Astrocyte (in vitro differentiated cells and primary cell): Measurements from ENCODE around the gene ATRNL1. TPM values are rescaled to one million over a fixed set of nuclear protein-coding genes. Genes with fewer than 3 reads are reported as not detected.
A peak's percentile ranks its signal among the peaks of the same experiment; 100 is the strongest.

Source experiments
- DNase-seq: peaks from one replicate; pipeline ENCODE4 v3.0.0-alpha.2; 2010; ENCODE audit warnings: low read depth
- FAIRE-seq: peaks from 2 replicates; lab custom pipeline; 2011; peaks lifted over from hg19 to GRCh38; lab: Jason Lieb, UNC
- H2AFZ ChIP-seq: 2 replicates; pipeline ENCODE4 v1.6.0; 2012; ENCODE audit warnings: low read depth, low read length, inconsistent platforms
- H3K27ac ChIP-seq: 2 replicates; pipeline ENCODE4 v1.5.1; 2011; ENCODE audit warnings: low read depth, low read length, inconsistent platforms
- H3K27me3 ChIP-seq: 2 replicates; pipeline ENCODE4 v1.6.0; 2011; ENCODE audit warnings: low read length, inconsistent platforms; ENCODE audit not compliant: insufficient read depth
- H3K36me3 ChIP-seq: 2 replicates; pipeline ENCODE4 v1.5.1; 2011; ENCODE audit warnings: low read length, inconsistent platforms; ENCODE audit not compliant: insufficient read depth
- H3K4me1 ChIP-seq: 2 replicates; pipeline ENCODE4 v1.5.1; 2011; ENCODE audit warnings: low read length, inconsistent platforms; ENCODE audit not compliant: insufficient read depth
- H3K4me2 ChIP-seq: 2 replicates; pipeline ENCODE4 v1.6.0; 2012; ENCODE audit warnings: low read length, inconsistent platforms
- H3K4me3 ChIP-seq: 2 replicates; pipeline ENCODE4 v1.5.1; 2011; ENCODE audit warnings: low read depth, mild to moderate bottlenecking, low read length, inconsistent platforms; ENCODE audit not compliant: insufficient read depth
- H3K79me2 ChIP-seq: 2 replicates; pipeline ENCODE4 v1.6.0; 2012; ENCODE audit warnings: mild to moderate bottlenecking, low read length, inconsistent platforms; ENCODE audit not compliant: insufficient read depth
- H3K9ac ChIP-seq: 2 replicates; pipeline ENCODE4 v1.6.0; 2012; ENCODE audit warnings: mild to moderate bottlenecking, low read length, inconsistent platforms
- H3K9me3 ChIP-seq: 2 replicates; pipeline ENCODE4 v1.5.1; 2012; ENCODE audit warnings: low read depth, mild to moderate bottlenecking, low read length, inconsistent platforms; ENCODE audit not compliant: insufficient read depth
- H4K20me1 ChIP-seq: 2 replicates; pipeline ENCODE4 v1.6.0; 2012; ENCODE audit warnings: low read length, inconsistent platforms; ENCODE audit not compliant: insufficient read depth
- H3K27ac Mint-ChIP-seq: one replicate; pipeline ENCODE4 v1.8.0; 2021; ENCODE audit warnings: mild to moderate bottlenecking, mixed read lengths; ENCODE audit not compliant: unreplicated experiment
- H3K27me3 Mint-ChIP-seq: one replicate; pipeline ENCODE4 v1.8.0; 2021; ENCODE audit warnings: low read depth, mixed read lengths; ENCODE audit not compliant: unreplicated experiment
- H3K36me3 Mint-ChIP-seq: one replicate; pipeline ENCODE4 v1.8.0; 2021; ENCODE audit warnings: low read depth, mixed read lengths; ENCODE audit not compliant: unreplicated experiment
- H3K4me1 Mint-ChIP-seq: one replicate; pipeline ENCODE4 v1.8.0; 2021; ENCODE audit warnings: low read depth, mixed read lengths; ENCODE audit not compliant: unreplicated experiment
- H3K4me3 Mint-ChIP-seq: one replicate; pipeline ENCODE4 v1.8.0; 2021; ENCODE audit warnings: mild to moderate bottlenecking, moderate library complexity, mixed read lengths; ENCODE audit not compliant: unreplicated experiment
- H3K9me3 Mint-ChIP-seq: one replicate; pipeline ENCODE4 v1.8.0; 2021; ENCODE audit warnings: mild to moderate bottlenecking, mixed read lengths; ENCODE audit not compliant: unreplicated experiment
- EZH2 ChIP-seq: IDR thresholded peaks from 2 replicates; pipeline ENCODE4 v1.6.1; 2012; ENCODE audit warnings: mild to moderate bottlenecking, low read length, inconsistent platforms; ENCODE audit not compliant: insufficient read depth
- total RNA-seq: library from RNA; stranded (reverse); gene quantifications from 2 replicates; pipeline ENCODE4 v1.2.1, GENCODE V29; 2021
- TF ChIP-seq, protein P1 (sequence below): IDR thresholded peaks from 2 replicates; pipeline ENCODE4 v1.5.1; 2011; ENCODE audit warnings: low read depth, mild to moderate bottlenecking, inconsistent platforms, low read length, moderate library complexity; ENCODE audit not compliant: insufficient read depth

The ATRNL1 gene
- total RNA-seq, 1 donor from 2014 or later: 17.5 TPM

DNA sequence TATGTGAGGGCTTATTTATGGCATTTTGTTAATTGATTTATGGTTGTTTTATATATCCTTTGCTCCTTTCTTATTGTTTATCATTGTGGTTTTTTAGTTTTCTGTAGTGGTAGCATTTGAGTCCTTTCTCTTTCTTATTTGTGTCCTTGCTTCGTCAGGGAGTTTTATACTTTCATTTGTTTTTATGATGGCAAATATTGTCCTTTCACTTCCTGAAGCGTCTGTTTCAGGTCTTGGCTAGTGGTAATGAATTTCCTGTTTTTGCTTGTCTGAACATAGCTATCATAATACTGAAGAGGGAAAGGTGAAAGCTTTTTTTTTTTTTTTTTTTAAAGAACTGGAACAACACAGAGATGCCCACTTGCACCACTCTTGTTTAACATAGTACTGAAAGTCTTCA is 228.2 kb downstream of the ATRNL1 start:
- no peak overlapping the region for H2AFZ ChIP-seq
- no peak for TF ChIP-seq EZH2
- TF ChIP-seq, protein P1, sequence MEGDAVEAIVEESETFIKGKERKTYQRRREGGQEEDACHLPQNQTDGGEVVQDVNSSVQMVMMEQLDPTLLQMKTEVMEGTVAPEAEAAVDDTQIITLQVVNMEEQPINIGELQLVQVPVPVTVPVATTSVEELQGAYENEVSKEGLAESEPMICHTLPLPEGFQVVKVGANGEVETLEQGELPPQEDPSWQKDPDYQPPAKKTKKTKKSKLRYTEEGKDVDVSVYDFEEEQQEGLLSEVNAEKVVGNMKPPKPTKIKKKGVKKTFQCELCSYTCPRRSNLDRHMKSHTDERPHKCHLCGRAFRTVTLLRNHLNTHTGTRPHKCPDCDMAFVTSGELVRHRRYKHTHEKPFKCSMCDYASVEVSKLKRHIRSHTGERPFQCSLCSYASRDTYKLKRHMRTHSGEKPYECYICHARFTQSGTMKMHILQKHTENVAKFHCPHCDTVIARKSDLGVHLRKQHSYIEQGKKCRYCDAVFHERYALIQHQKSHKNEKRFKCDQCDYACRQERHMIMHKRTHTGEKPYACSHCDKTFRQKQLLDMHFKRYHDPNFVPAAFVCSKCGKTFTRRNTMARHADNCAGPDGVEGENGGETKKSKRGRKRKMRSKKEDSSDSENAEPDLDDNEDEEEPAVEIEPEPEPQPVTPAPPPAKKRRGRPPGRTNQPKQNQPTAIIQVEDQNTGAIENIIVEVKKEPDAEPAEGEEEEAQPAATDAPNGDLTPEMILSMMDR: no peak
- no peaks in the 10 kb centered on the region for H3K9me3 ChIP-seq
- no peaks in the 10 kb centered on the region for H4K20me1 ChIP-seq
- Mint-ChIP-seq H3K9me3 (peaks cover 4% of the 10 kb centered on the region), H3K4me3 (no peak overlapping the region), H3K27ac (no peak overlapping the region), H3K36me3 (no peaks in the 10 kb centered on the region), H3K4me1 (no peaks in the 10 kb centered on the region), H3K27me3 (no peaks in the 10 kb centered on the region)
- no peaks in the 10 kb centered on the region for H3K27me3 ChIP-seq
- no peaks in the 10 kb centered on the region for H3K79me2 ChIP-seq
- H3K4me3 ChIP-seq: no peak overlapping the region
- H3K36me3 ChIP-seq: no peaks in the 10 kb centered on the region
- FAIRE-seq: no peak
- no peak overlapping the region for H3K4me2 ChIP-seq
- no peak for DNase-seq
- no peak overlapping the region for H3K9ac ChIP-seq
- no peak overlapping the region for H3K27ac ChIP-seq
- H3K4me1 ChIP-seq: no peaks in the 10 kb centered on the region

DNA sequence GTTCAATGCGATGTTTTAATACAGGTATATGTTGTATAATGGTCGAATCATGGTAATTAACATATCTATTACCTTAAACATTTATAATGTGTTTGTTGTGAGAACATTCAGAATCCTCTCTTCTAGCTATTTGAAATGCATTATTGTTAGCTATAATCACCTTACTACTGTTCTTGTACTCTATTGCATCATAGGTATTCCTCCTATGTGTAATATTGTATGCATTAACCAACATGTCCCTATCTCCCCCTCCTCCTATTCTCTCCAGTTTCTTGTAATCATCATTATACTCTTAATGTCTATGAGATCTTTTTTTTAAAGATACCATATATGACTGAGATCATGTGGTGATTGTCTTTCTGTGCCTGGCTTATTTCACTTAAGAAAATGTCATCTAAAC is 235.2 kb downstream of the ATRNL1 start:
- Mint-ChIP-seq H3K27me3 (no peaks in the 10 kb centered on the region), H3K36me3 (no peaks in the 10 kb centered on the region), H3K4me1 (no peaks in the 10 kb centered on the region), H3K27ac (no peak overlapping the region), H3K9me3 (no peaks in the 10 kb centered on the region), H3K4me3 (no peak overlapping the region)
- FAIRE-seq (no peak), DNase-seq (no peak)
- Histone ChIP-seq H3K79me2 (no peaks in the 10 kb centered on the region), H3K4me3 (no peak overlapping the region), H3K9ac (no peak overlapping the region), H4K20me1 (no peaks in the 10 kb centered on the region), H3K36me3 (no peaks in the 10 kb centered on the region), H3K4me1 (no peaks in the 10 kb centered on the region), H3K9me3 (no peaks in the 10 kb centered on the region), H3K27ac (no peak overlapping the region), H3K27me3 (no peaks in the 10 kb centered on the region), H2AFZ (no peak overlapping the region), H3K4me2 (no peak overlapping the region)
- no peak for TF ChIP-seq EZH2
- TF ChIP-seq, protein P1: no peak

GRCh38 chr10:115335366-115335765 is 242.2 kb downstream of the ATRNL1 start:
- DNase-seq (peak; percentile 11), FAIRE-seq (no peak)

More at GRCh38 chr10:115335366-115335765, 242.2 kb downstream of the ATRNL1 start:
- Histone ChIP-seq H3K27ac (no peak overlapping the region), H3K4me1 (no peaks in the 10 kb centered on the region), H3K79me2 (no peaks in the 10 kb centered on the region), H4K20me1 (no peaks in the 10 kb centered on the region), H3K9ac (no peak overlapping the region), H3K9me3 (no peaks in the 10 kb centered on the region), H3K36me3 (no peaks in the 10 kb centered on the region), H3K4me3 (no peak overlapping the region), H3K27me3 (no peaks in the 10 kb centered on the region), H3K4me2 (no peak overlapping the region), H2AFZ (no peak overlapping the region)
- Mint-ChIP-seq H3K27me3 (no peaks in the 10 kb centered on the region), H3K4me1 (peaks cover 2% of the 10 kb centered on the region), H3K4me3 (no peak overlapping the region), H3K36me3 (no peaks in the 10 kb centered on the region), H3K9me3 (no peaks in the 10 kb centered on the region), H3K27ac (peak overlapping the region; percentile 30)
- TF ChIP-seq, protein P1: no peak
- no peak for TF ChIP-seq EZH2
